Astrocyte of the spinal cord (primary cell): ENCODE data around the gene GAS6.
"Not testable (repeated sequence)": the region's sequence is repeated elsewhere in the genome, so short reads cannot be mapped to it uniquely, and the experiment has no call there.

ENCODE experiments used
- DNase-seq: peaks from one replicate; pipeline ENCODE4 v3.0.0; 2011; ENCODE audit warnings: low read depth, low spot score
- H3K4me3 ChIP-seq: 2 replicates; pipeline ENCODE4 v1.5.1; 2011; ENCODE audit warnings: low read depth, mild to moderate bottlenecking, low read length, moderate library complexity
- in situ Hi-C: cut with HindIII; loops from 2 replicates; pipeline ENCODE4 v1.10.0; 2017; ENCODE audit warnings: low sequenced_read_pairs
- TF ChIP-seq, protein P1 (sequence below): IDR thresholded peaks from 2 replicates; pipeline ENCODE4 v1.5.1; 2012; ENCODE audit warnings: low read depth, mild to moderate bottlenecking, low read length, inconsistent platforms

GAS6 gene

DNA sequence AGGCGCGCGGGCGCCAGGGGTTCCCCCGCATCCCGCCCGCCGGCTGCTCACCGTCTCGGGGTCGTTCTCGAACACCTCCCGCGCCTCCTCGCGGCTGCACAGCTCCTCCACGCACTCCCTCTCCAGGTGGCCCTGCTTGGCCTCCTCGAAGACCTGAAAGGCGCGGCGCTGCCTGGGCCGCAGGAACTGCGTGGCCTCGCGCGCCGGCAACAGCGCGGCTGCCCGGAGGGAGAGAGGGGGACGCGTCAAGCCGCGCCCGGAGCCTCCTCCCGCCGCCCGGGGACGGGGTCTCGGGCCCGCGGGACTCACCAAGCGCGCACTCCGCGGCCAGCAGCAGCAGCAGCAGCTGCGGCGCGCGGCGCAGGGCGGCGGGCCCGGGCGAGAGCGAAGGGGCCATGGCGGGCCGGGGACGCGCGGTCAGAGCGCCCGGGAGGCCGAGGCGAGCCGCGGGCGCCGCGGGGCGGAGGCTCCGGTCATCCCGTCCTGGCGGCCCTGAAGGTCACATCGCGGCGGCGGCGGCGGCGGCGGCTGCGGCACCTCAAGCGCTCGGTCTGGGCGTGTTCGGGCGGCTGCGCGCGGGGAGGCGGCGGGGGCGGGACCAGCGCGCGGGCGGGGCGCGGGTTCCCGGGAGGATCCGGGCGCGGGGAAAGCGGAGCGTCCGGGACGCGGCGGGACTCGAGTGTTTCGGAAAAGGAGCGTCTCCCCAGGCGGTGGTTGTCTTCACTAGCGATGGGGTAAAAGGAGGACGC lies at the start of gene GAS6:
Gene GAS6 (minus strand): TSS at position 553 of the 749 bp plus-strand sequence. CDS start 156 bp downstream, at position 397.
- in situ Hi-C loops, result no loop called here
- H3K4me3 ChIP-seq, result peak within 1 kb of the TSS; percentile 71
- DNase-seq, result peak; percentile 33
- TF ChIP-seq, protein P1, sequence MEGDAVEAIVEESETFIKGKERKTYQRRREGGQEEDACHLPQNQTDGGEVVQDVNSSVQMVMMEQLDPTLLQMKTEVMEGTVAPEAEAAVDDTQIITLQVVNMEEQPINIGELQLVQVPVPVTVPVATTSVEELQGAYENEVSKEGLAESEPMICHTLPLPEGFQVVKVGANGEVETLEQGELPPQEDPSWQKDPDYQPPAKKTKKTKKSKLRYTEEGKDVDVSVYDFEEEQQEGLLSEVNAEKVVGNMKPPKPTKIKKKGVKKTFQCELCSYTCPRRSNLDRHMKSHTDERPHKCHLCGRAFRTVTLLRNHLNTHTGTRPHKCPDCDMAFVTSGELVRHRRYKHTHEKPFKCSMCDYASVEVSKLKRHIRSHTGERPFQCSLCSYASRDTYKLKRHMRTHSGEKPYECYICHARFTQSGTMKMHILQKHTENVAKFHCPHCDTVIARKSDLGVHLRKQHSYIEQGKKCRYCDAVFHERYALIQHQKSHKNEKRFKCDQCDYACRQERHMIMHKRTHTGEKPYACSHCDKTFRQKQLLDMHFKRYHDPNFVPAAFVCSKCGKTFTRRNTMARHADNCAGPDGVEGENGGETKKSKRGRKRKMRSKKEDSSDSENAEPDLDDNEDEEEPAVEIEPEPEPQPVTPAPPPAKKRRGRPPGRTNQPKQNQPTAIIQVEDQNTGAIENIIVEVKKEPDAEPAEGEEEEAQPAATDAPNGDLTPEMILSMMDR, result peak; percentile 3

DNA sequence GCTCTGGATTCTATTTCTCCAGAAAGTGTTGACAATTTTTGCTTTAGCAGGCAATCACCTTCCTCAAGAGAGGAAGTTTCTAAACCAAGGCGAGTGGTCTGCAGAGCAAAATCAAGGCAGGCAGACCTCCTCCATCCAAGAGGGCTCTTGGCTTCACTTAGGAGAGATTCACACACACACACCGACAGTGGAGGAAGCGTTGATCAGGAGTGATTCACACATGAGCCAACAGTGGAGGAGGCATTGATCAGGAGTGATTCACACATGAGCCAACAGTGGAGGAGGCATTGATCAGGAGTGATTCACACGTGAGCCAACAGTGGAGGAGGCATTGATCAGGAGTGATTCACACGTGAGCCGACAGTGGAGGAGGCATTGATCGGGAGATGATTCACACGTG lies 49.5 kb upstream of the GAS6 start:
- H3K4me3 ChIP-seq, DNase-seq, in situ Hi-C loops: not testable (repeated sequence)

DNA sequence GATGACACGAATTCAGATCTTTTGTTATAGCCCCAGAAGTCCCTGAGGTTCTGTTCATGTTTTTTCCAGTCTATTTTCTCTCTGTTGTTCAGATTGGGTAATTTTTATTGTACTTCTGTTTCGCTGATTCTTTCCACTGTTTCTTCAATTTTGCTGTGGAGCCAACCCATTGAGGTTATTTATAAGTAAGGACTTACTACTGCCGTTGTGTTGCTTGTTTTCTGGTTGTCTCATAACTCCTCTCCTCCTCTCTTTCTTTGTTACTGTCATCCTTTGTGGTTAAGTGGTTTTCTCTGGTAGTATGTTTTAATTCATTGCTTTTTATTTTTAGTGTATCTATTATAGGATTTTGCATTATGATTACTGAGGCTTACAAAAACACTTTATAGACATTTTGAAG lies 48.7 kb upstream of the GAS6 start:
- in situ Hi-C loops, result no loop called here
- no peak for DNase-seq
- H3K4me3 ChIP-seq, result no peak overlapping the region
- TF ChIP-seq, protein P1, result no peak

DNA sequence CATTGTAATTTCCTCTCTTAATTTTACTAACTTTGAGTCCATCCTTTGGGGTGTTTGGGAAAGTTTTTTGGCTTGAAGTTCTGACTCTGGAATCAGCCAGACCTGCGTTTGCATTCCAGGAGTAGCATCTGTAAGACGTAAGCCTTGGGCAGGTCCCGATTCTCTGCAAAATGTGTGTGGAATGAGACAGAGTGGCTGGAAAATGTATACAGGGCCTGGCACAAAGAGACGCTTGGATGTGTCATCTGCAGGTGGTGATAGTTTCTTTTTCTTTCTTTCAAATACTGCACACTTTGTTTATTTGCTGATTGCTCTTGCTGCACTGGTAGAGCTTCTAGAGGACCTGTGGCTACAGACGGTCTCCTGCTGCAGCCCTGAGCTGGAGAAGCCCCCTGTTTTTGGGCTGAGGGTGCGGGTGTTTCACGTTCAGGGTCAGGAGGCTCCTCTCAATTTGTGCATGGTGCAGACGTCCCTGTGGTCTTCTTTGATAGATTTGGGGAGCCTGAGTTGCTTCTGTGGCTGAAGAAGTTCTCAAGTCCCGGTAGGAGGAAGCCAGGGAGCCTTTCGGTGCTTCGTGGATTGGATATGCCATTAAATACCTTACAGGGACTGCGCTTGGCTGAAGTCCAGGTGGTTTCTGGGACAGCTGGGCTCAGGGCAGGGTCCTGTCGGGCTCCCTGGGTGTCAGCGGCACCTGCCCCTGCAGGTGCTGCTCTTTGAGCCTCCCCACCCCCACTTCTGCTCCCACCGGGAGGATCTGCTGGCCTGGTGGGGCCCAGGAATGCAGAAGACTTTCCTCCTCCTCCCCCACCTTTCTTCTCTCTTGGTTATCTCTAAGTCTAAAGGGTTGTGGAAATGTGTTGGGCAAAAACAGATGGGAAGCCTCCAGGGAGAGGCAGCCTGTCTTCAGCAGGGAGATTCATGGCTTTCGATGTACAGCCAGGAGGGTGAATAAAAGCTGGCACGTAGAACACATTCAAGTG lies 44.0 kb upstream of the GAS6 start:
- TF ChIP-seq, protein P1, result no peak
- DNase-seq, result peak; percentile 57
- in situ Hi-C loops, result no loop called here
- H3K4me3 ChIP-seq, result no peak overlapping the region

DNA sequence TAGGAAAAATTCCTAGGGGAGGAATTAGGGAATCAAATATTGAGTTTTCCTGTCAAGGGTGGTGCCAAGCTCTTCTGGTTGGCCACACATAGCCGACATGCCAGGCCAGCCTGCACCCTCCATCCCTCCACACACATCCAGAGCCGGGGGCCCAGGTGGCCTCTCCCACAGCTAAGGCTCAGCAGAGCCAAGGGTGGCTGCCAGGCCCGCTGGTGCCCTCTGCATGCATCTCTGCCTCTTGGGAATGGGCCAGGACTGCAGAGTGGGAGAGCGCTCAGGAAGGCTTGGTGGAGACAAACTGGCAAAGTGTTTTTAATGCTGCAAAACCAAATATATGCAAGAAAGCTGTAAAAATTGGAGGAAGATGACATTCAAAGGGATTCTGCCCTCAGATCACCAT lies 42.7 kb upstream of the GAS6 start:
- no peak for DNase-seq
- in situ Hi-C loops, result no loop called here
- H3K4me3 ChIP-seq, result no peak overlapping the region
- TF ChIP-seq, protein P1, result no peak

DNA sequence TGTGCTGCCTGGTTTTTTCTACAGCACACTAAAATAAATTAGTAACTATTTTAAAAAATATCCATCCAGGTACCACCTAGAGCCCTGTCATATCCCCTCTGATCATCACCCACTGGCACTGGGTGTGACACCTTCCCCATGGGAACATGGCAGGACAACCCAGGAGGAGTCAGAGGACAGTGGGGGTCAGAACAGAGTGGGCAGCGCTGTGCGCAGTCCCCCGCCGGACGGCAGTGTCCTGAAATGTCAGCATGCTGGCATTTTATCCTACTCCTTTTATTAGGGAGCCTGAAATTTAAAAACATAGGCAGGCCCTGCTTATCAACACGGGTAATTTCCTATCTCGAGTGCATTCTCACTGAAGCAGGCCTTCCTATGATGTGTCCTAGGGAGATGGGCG lies 42.1 kb upstream of the GAS6 start:
- in situ Hi-C loops, result no loop called here
- TF ChIP-seq, protein P1, result no peak

DNA sequence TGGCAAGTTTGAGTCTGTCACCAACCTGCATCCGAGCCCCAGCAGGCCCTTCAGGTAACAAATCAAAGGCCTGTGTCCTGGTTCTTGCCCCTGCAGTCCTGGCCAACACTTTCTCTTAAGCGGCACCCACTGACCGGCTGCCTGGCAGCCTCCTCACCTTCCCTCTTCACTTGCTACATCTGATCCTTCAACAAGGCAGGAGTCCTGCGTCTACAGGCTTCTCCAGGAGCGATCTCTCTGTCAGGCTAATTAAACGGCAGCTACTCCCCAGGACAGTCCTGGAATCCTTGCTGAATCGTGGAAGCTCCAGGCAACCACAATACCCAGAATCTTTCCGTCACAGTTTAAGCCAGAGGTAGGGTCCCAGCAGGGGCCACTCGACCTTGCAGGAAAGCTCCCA lies 41.1 kb upstream of the GAS6 start:
- no peak overlapping the region for H3K4me3 ChIP-seq
- in situ Hi-C loops, result no loop called here
- TF ChIP-seq, protein P1, result no peak
- DNase-seq, result no peak

More for the DNA sequence above, 42.1 kb upstream of the GAS6 start:
- DNase-seq, result no peak
- H3K4me3 ChIP-seq, result no peak overlapping the region
